Caco-2 (cell line): ENCODE measurements around the gene RAB11FIP4. TPM values are rescaled to one million over a fixed set of nuclear protein-coding genes. Genes with fewer than 3 reads are reported as not detected.
"Not testable (repeated sequence)": the region's sequence is repeated elsewhere in the genome, so short reads cannot be mapped to it uniquely, and the experiment has no call there.

ENCODE experiments used
- BruUV-seq: library from RNA; stranded (reverse); fragments of 400-500 nt; replicated peaks from 2 replicates; lab custom pipeline; 2021; lab: Mats Ljungman, UMichigan
- CTCF ChIA-PET: fragments of 300-600 bp; sonication (Branson Sonifier 250); formaldehyde crosslinking; loops from one replicate; lab custom pipeline; 2022; ENCODE audit warnings: antibody characterized with exemption; lab: Charles Lee
- POLR2A ChIA-PET: fragments of 300-600 bp; sonication (Branson Sonifier 250); formaldehyde crosslinking; loops from one replicate; lab custom pipeline; 2022; ENCODE audit warnings: antibody characterized with exemption; lab: Charles Lee
- DNase-seq, 2 experiments: peaks; one replicate each; pipeline versions ENCODE4 v3.0.0 to v3.0.0-alpha.2; 2020 to 2022
- H3K27me3 ChIP-seq: replicated peaks from 2 replicates; pipeline ENCODE4 v1.6.0; 2011; ENCODE audit warnings: low read length; ENCODE audit not compliant: control insufficient read depth, insufficient read depth
- H3K36me3 ChIP-seq: 2 replicates; pipeline ENCODE4 v1.5.1; 2011; ENCODE audit warnings: low read length; ENCODE audit not compliant: control insufficient read depth, insufficient read depth
- H3K4me1 ChIP-seq: fragments of 250-450 bp; sonication (Bioruptor Pico); 2 replicates; pipeline ENCODE4 v1.5.1; 2020; ENCODE audit warnings: mild to moderate bottlenecking
- H3K4me3 ChIP-seq: 2 replicates; pipeline ENCODE4 v1.5.1; 2011; ENCODE audit warnings: low read depth, mild to moderate bottlenecking, control low read depth, low read length
- H3K9me3 ChIP-seq: fragments of 250-450 bp; sonication (Bioruptor Pico); 2 replicates; pipeline ENCODE4 v1.5.1; 2020; ENCODE audit warnings: mild to moderate bottlenecking, moderate library complexity
- H3K27ac Mint-ChIP-seq: one replicate; pipeline ENCODE4 v1.8.0; 2022; ENCODE audit warnings: mixed read lengths; ENCODE audit not compliant: unreplicated experiment
- H3K27me3 Mint-ChIP-seq: one replicate; pipeline ENCODE4 v1.8.0; 2022; ENCODE audit warnings: mixed read lengths; ENCODE audit not compliant: insufficient read depth, unreplicated experiment
- H3K36me3 Mint-ChIP-seq: one replicate; pipeline ENCODE4 v1.8.0; 2022; ENCODE audit warnings: mild to moderate bottlenecking, mixed read lengths; ENCODE audit not compliant: insufficient read depth, unreplicated experiment
- H3K4me1 Mint-ChIP-seq: one replicate; pipeline ENCODE4 v1.8.0; 2022; ENCODE audit warnings: low read depth, mixed read lengths; ENCODE audit not compliant: unreplicated experiment
- H3K4me3 Mint-ChIP-seq: one replicate; pipeline ENCODE4 v1.8.0; 2022; ENCODE audit warnings: mild to moderate bottlenecking, moderate library complexity, mixed read lengths; ENCODE audit not compliant: unreplicated experiment
- H3K9me3 Mint-ChIP-seq: one replicate; pipeline ENCODE4 v1.8.0; 2022; ENCODE audit warnings: mixed read lengths; ENCODE audit not compliant: unreplicated experiment
- CTCF ChIP-seq, 2 experiments: fragments of 200-600 bp in 1 of 2; IDR thresholded peaks; 1 replicate in 1 of 2; 2 replicates in 1 of 2; pipeline versions ENCODE4 v1.5.1 to v1.8.0; 2011 to 2022; ENCODE audit warnings: antibody characterized with exemption in 1 of 2, control low read depth in 1 of 2, inconsistent platforms in 1 of 2, low read depth in 1 of 2, low read length in 1 of 2, mild to moderate bottlenecking in 1 of 2, moderate library complexity in 1 of 2; ENCODE audit not compliant: insufficient read depth in 1 of 2, severe bottlenecking in 1 of 2, unreplicated experiment in 1 of 2
- intact Hi-C: fragments of 100-400 bp; cut with micrococcal nuclease; formaldehyde crosslinking; loops from one replicate; pipeline ENCODE4 v1.10.0; 2022; ENCODE audit not compliant: unreplicated experiment
- total RNA-seq: library from RNA; stranded (reverse); gene quantifications from 2 replicates; pipeline ENCODE4 v1.2.3, GENCODE V29; 2022

RAB11FIP4 gene
- total RNA-seq, 1 experiment from 2014 or later = 90.3 TPM

GRCh38 chr17:31437720-31438400 is 46.4 kb downstream of the RAB11FIP4 start:
- H3K36me3 Mint-ChIP-seq = no peaks in the 10 kb centered on the region
- TF ChIP-seq CTCF (IDR thresholded peaks at IDR 0.05; ENCODE audit: insufficient read depth in 1 of 2, low read depth in 1 of 2, low read length in 1 of 2, severe bottlenecking in 1 of 2, unreplicated experiment in 1 of 2) = no peak
- ChIA-PET POLR2A (no interaction called here), CTCF (interaction anchor here (0.6 to 4.6 kb wide), 11 partner anchors 37 to 404 kb away, joined by 3 to 41 read pairs (median 3); no protein-coding TSS in a partner anchor)
- no peak for DNase-seq
- Histone ChIP-seq H3K4me1 (0 out of 2 replicates have a peak, but pooled peaks cover 6% of the 10 kb centered on the region), H3K9me3 (no peaks in the 10 kb centered on the region), H3K27me3 (no peaks in the 10 kb centered on the region), H3K4me3 (no peak overlapping the region), H3K36me3 (no peaks in the 10 kb centered on the region)
- H3K4me3 Mint-ChIP-seq = no peak overlapping the region
- no peaks in the 10 kb centered on the region for H3K4me1 Mint-ChIP-seq
- H3K27me3 Mint-ChIP-seq = no peaks in the 10 kb centered on the region
- no peaks in the 10 kb centered on the region for H3K9me3 Mint-ChIP-seq
- no peak overlapping the region for H3K27ac Mint-ChIP-seq
- BruUV-seq = no TSS peak
- intact Hi-C loops = loop anchor here (1.0 to 5.0 kb wide), 5 partner anchors 49 to 404 kb away; no protein-coding TSS in a partner anchor

GRCh38 chr17:31439716-31440115 is 48.2 kb downstream of the RAB11FIP4 start:
- H3K4me1 ChIP-seq = 0 out of 2 replicates have a peak, but pooled peaks cover 6% of the 10 kb centered on the region
- POLR2A ChIA-PET = interaction anchor here (1.0 kb wide), 1 partner anchor 30 kb away, joined by 4 read pairs; no protein-coding TSS in a partner anchor
- CTCF ChIA-PET = interaction anchor here (0.7 to 4.6 kb wide), 4 partner anchors 17 to 91 kb away, joined by 3 to 41 read pairs (median 6); no protein-coding TSS in a partner anchor
- H3K27ac Mint-ChIP-seq = no peak overlapping the region
- no peaks in the 10 kb centered on the region for H3K9me3 Mint-ChIP-seq
- no peaks in the 10 kb centered on the region for H3K4me1 Mint-ChIP-seq
- no peaks in the 10 kb centered on the region for H3K9me3 ChIP-seq
- no peak for DNase-seq
- no peak overlapping the region for H3K4me3 ChIP-seq
- no peak for TF ChIP-seq CTCF (IDR thresholded peaks at IDR 0.05; ENCODE audit: insufficient read depth in 1 of 2, low read depth in 1 of 2, low read length in 1 of 2, severe bottlenecking in 1 of 2, unreplicated experiment in 1 of 2)
- no peaks in the 10 kb centered on the region for H3K27me3 ChIP-seq
- intact Hi-C loops = loop anchor here (5.0 kb wide), 1 partner anchor 48 kb away; no protein-coding TSS in a partner anchor
- no peaks in the 10 kb centered on the region for H3K36me3 ChIP-seq
- H3K27me3 Mint-ChIP-seq = no peaks in the 10 kb centered on the region
- BruUV-seq = no TSS peak
- H3K36me3 Mint-ChIP-seq = no peaks in the 10 kb centered on the region
- no peak overlapping the region for H3K4me3 Mint-ChIP-seq

- H3K9me3 ChIP-seq = no peaks in the 10 kb centered on the region
- ChIA-PET CTCF (interaction anchor here (1.7 kb wide), 1 partner anchor 75 kb away, joined by 4 read pairs; no protein-coding TSS in a partner anchor), POLR2A (no interaction called here)
- no peaks in the 10 kb centered on the region for H3K9me3 Mint-ChIP-seq
- H3K4me3 Mint-ChIP-seq = no peak overlapping the region
- no peaks in the 10 kb centered on the region for H3K36me3 ChIP-seq
- no peaks in the 10 kb centered on the region for H3K27me3 Mint-ChIP-seq
- no peak overlapping the region for H3K4me3 ChIP-seq
- TF ChIP-seq CTCF (IDR thresholded peaks at IDR 0.05; ENCODE audit: insufficient read depth in 1 of 2, low read depth in 1 of 2, low read length in 1 of 2, severe bottlenecking in 1 of 2, unreplicated experiment in 1 of 2) = no peak
- no peak for DNase-seq
- H3K27ac Mint-ChIP-seq = no peak overlapping the region
- H3K27me3 ChIP-seq = no peaks in the 10 kb centered on the region
- no TSS peak for BruUV-seq
- intact Hi-C loops = no loop called here
- H3K36me3 Mint-ChIP-seq = no peaks in the 10 kb centered on the region
- 0 out of 2 replicates have a peak, but pooled peaks cover 3% of the 10 kb centered on the region for H3K4me1 ChIP-seq
- H3K4me1 Mint-ChIP-seq = no peaks in the 10 kb centered on the region
Measured at GRCh38 chr17:31442276-31442675, 50.8 kb downstream of the RAB11FIP4 start.

- H3K36me3 Mint-ChIP-seq, H3K27me3 ChIP-seq, H3K27me3 Mint-ChIP-seq, H3K4me1 Mint-ChIP-seq, H3K27ac Mint-ChIP-seq, H3K4me3 ChIP-seq, DNase-seq, H3K36me3 ChIP-seq, H3K4me1 ChIP-seq, POLR2A ChIA-PET, H3K9me3 Mint-ChIP-seq, H3K9me3 ChIP-seq, intact Hi-C loops, H3K4me3 Mint-ChIP-seq, BruUV-seq: not testable (repeated sequence)
- CTCF ChIA-PET = interaction anchor here (1.7 kb wide), 1 partner anchor 74 kb away, joined by 4 read pairs; no protein-coding TSS in a partner anchor
Measured at GRCh38 chr17:31442856-31443255, 51.4 kb downstream of the RAB11FIP4 start.
